Measurements from ENCODE around the gene TPPP3. TPM values are rescaled to one million over a fixed set of nuclear protein-coding genes. Genes with fewer than 3 reads are reported as not detected.

Gene TPPP3
- total RNA-seq, 1 experiment from 2014 or later: 0.80 TPM

Other genes with a start within 250 kb of the TPPP3 start
- gene B3GNT9, start 242.5 kb downstream of the TPPP3 start, total RNA-seq (2014; rRNA removed; shearing (Covaris generic)): 7.6 and 8.7 TPM in 2 replicates
- gene TRADD, start 233.6 kb downstream of the TPPP3 start, total RNA-seq (2014; rRNA removed; shearing (Covaris generic)): 1.3 and 1.8 TPM in 2 replicates
- 0.67 and 0.73 TPM in 2 replicates for gene FBXL8, start 233.5 kb downstream of the TPPP3 start, total RNA-seq (2014; rRNA removed; shearing (Covaris generic))
- gene HSF4, start 228.8 kb downstream of the TPPP3 start, total RNA-seq (2014; rRNA removed; shearing (Covaris generic)): 1.6 and 4.0 TPM in 2 replicates
- 5.3 and 7.4 TPM in 2 replicates for gene NOL3, start 223.0 kb downstream of the TPPP3 start, total RNA-seq (2014; rRNA removed; shearing (Covaris generic))
- gene MATCAP1, start 209.5 kb downstream of the TPPP3 start, total RNA-seq (2014; rRNA removed; shearing (Covaris generic)): 16.2 and 18.9 TPM in 2 replicates
- gene EXOC3L1, start 203.4 kb downstream of the TPPP3 start, total RNA-seq (2014; rRNA removed; shearing (Covaris generic)): 3.6 and 4.8 TPM in 2 replicates
- gene E2F4, start 201.3 kb downstream of the TPPP3 start, total RNA-seq (2014; rRNA removed; shearing (Covaris generic)): 104 and 117 TPM in 2 replicates
- 10.4 and 11.4 TPM in 2 replicates for gene ELMO3, start 194.4 kb downstream of the TPPP3 start, total RNA-seq (2014; rRNA removed; shearing (Covaris generic))
- 19.3 and 27.3 TPM in 2 replicates for gene TMEM208, start 166.4 kb downstream of the TPPP3 start, total RNA-seq (2014; rRNA removed; shearing (Covaris generic))
- gene FHOD1, start 146.0 kb downstream of the TPPP3 start, total RNA-seq (2014; rRNA removed; shearing (Covaris generic)): 22.4 and 37.4 TPM in 2 replicates
- 1.6 and 2.5 TPM in 2 replicates for gene SLC9A5, start 144.5 kb downstream of the TPPP3 start, total RNA-seq (2014; rRNA removed; shearing (Covaris generic))
- gene PLEKHG4, start 114.0 kb downstream of the TPPP3 start, total RNA-seq (2014; rRNA removed; shearing (Covaris generic)): 9.6 and 15.0 TPM in 2 replicates
- 0.89 and 2.1 TPM in 2 replicates for gene KCTD19, start 66.8 kb downstream of the TPPP3 start, total RNA-seq (2014; rRNA removed; shearing (Covaris generic))
- 0.44 TPM in 1 of 2 replicates, not detected in the other for gene LRRC36, start 66.7 kb downstream of the TPPP3 start, total RNA-seq (2014; rRNA removed; shearing (Covaris generic))
- 8.0 and 10.3 TPM in 2 replicates for gene ZDHHC1, start 23.0 kb upstream of the TPPP3 start, total RNA-seq (2014; rRNA removed; shearing (Covaris generic))
- 25.1 and 35.1 TPM in 2 replicates for gene HSD11B2, start 37.6 kb upstream of the TPPP3 start, total RNA-seq (2014; rRNA removed; shearing (Covaris generic))
- gene ATP6V0D1, start 87.7 kb upstream of the TPPP3 start, total RNA-seq (2014; rRNA removed; shearing (Covaris generic)): 58.4 and 76.9 TPM in 2 replicates
- gene AGRP, start 90.0 kb upstream of the TPPP3 start, total RNA-seq (2014; rRNA removed; shearing (Covaris generic)): 1.1 TPM in 1 of 2 replicates, not detected in the other
- 8.5 and 9.5 TPM in 2 replicates for gene RIPOR1, start 135.3 kb upstream of the TPPP3 start, total RNA-seq (2014; rRNA removed; shearing (Covaris generic))
- 35.7 and 42.9 TPM in 2 replicates for gene CTCF, start 169.0 kb upstream of the TPPP3 start, total RNA-seq (2014; rRNA removed; shearing (Covaris generic))

Data from H7 (cell line).